Esophagus muscularis mucosa (tissue), 4 donors: Measurements from ENCODE around the gene PAGE5.

Source experiments
- CTCF ChIP-seq, 3 experiments: fragments of 200-600 bp in 2 of 3; fragments of 450-650 bp in 1 of 3; sonication (generic) in 2 of 3; IDR thresholded peaks; one replicate each; pipeline ENCODE4 v1.5.1; 2017 to 2019; ENCODE audit warnings: antibody characterized with exemption in 3 of 3, mild to moderate bottlenecking in 2 of 3, moderate library complexity in 1 of 3
- EP300 ChIP-seq: sonication (generic); formaldehyde crosslinking; IDR thresholded peaks from one replicate; pipeline ENCODE4 v1.6.1; 2017; ENCODE audit warnings: antibody characterized with exemption
- POLR2A ChIP-seq: fragments of 450-650 bp; IDR thresholded peaks from one replicate; pipeline ENCODE4 v1.6.1; 2017; ENCODE audit warnings: antibody characterized with exemption, moderate library complexity, mild to moderate bottlenecking, low read depth
- POLR2AphosphoS5 ChIP-seq, 2 donors: sonication (generic); formaldehyde crosslinking; IDR thresholded peaks; one replicate each; pipeline ENCODE4 v1.6.1; 2017; ENCODE audit warnings: antibody characterized with exemption in 2 of 2

- TF ChIP-seq CTCF (IDR thresholded peaks at IDR 0.05) (no peak), POLR2AphosphoS5 (IDR thresholded peaks at IDR 0.05) (no peak), POLR2A (no peak), EP300 (no peak)
Observed at GRCh38 chrX:55213381-55213780, 6.8 kb upstream of the PAGE5 start.
